ENCODE measurements around the gene UBE2D2.

GRCh38 chr5:139646912-139647505 lies 85.9 kb downstream of the UBE2D2 start:
- TF ChIP-seq CTCF (conservative IDR thresholded peaks at IDR 0.05; ENCODE audit: low read depth, low read length) = no peak
- TF ChIP-seq RAD21 (IDR thresholded peaks at IDR 0.05; ENCODE audit: low read length) = no peak
- TF ChIP-seq SMC3 (IDR thresholded peaks at IDR 0.05; ENCODE audit: low read depth, low read length) = no peak
- TF ChIP-seq FOS (IDR thresholded peaks at IDR 0.05; ENCODE audit: low read depth, low read length) = no peak
- TF ChIP-seq ELK1 (IDR thresholded peaks at IDR 0.05; ENCODE audit: borderline replicate concordance, low read depth, low read length) = no peak
- no peak for TF ChIP-seq POLR2A (IDR thresholded peaks at IDR 0.05; ENCODE audit: low read depth, low read length)
